ENCODE measurements around the gene PPIL4.
A peak's percentile ranks its signal among the peaks of the same experiment; 100 is the strongest.

PPIL4 gene

GRCh38 chr6:149545754-149546471, at the start of gene PPIL4:
Gene PPIL4 (minus strand): TSS chr6:149546043. CDS start chr6:149546005, 38 bp downstream.
- DNase-seq (ENCODE audit: low read depth): peak; percentile 74
- TF ChIP-seq CTCF (IDR thresholded peaks at IDR 0.05; ENCODE audit: control insufficient read depth, insufficient read depth, low read depth, low read length, missing control alignments): peak; percentile 84
- peak within 1 kb of the TSS; percentile 72 for H3K4me3 ChIP-seq (ENCODE audit: control insufficient read depth, low read depth, low read length)

- DNase-seq (ENCODE audit: low read depth): no peak
- TF ChIP-seq CTCF (IDR thresholded peaks at IDR 0.05; ENCODE audit: control insufficient read depth, insufficient read depth, low read depth, low read length, missing control alignments): no peak
- H3K4me3 ChIP-seq (ENCODE audit: control insufficient read depth, low read depth, low read length): no peak overlapping the region
These were observed 47.6 kb upstream of the PPIL4 start for GRCh38 chr6:149593408-149593807.

- no peak for DNase-seq (ENCODE audit: low read depth)
- no peak for TF ChIP-seq CTCF (IDR thresholded peaks at IDR 0.05; ENCODE audit: control insufficient read depth, insufficient read depth, low read depth, low read length, missing control alignments)
- no peak overlapping the region for H3K4me3 ChIP-seq (ENCODE audit: control insufficient read depth, low read depth, low read length)
These were observed 47.1 kb upstream of the PPIL4 start for GRCh38 chr6:149592983-149593382.

GRCh38 chr6:149586149-149586548, 40.3 kb upstream of the PPIL4 start:
- no peak for DNase-seq (ENCODE audit: low read depth)
- no peak for TF ChIP-seq CTCF (IDR thresholded peaks at IDR 0.05; ENCODE audit: control insufficient read depth, insufficient read depth, low read depth, low read length, missing control alignments)
- no peak overlapping the region for H3K4me3 ChIP-seq (ENCODE audit: control insufficient read depth, low read depth, low read length)

- no peak for DNase-seq (ENCODE audit: low read depth)
- H3K4me3 ChIP-seq (ENCODE audit: control insufficient read depth, low read depth, low read length): no peak overlapping the region
- no peak for TF ChIP-seq CTCF (IDR thresholded peaks at IDR 0.05; ENCODE audit: control insufficient read depth, insufficient read depth, low read depth, low read length, missing control alignments)
These were observed 35.5 kb upstream of the PPIL4 start for GRCh38 chr6:149581349-149581748.

- H3K4me3 ChIP-seq (ENCODE audit: control insufficient read depth, low read depth, low read length): no peak overlapping the region
- no peak for DNase-seq (ENCODE audit: low read depth)
- TF ChIP-seq CTCF (IDR thresholded peaks at IDR 0.05; ENCODE audit: control insufficient read depth, insufficient read depth, low read depth, low read length, missing control alignments): no peak
These were observed 35.0 kb upstream of the PPIL4 start for GRCh38 chr6:149580880-149581279.
